Left ventricle myocardium inferior (tissue), 1 donor: ENCODE results near the gene ERC1. TPM values are rescaled to one million over a fixed set of nuclear protein-coding genes. Genes with fewer than 3 reads are reported as not detected.

Experiments used
- DNase-seq: peaks from one replicate; pipeline ENCODE4 v3.0.0-alpha.2; 2020
- H3K27ac ChIP-seq: fragments of 200-600 bp; replicated peaks from 2 replicates; pipeline ENCODE4 v1.8.0; 2021
- H3K27me3 ChIP-seq: fragments of 200-600 bp; 2 replicates; pipeline ENCODE4 v1.8.0; 2021; ENCODE audit warnings: low read depth
- H3K36me3 ChIP-seq: fragments of 200-600 bp; 2 replicates; pipeline ENCODE4 v1.8.0; 2021
- H3K4me1 ChIP-seq: fragments of 200-600 bp; 2 replicates; pipeline ENCODE4 v1.8.0; 2021
- H3K4me3 ChIP-seq: fragments of 200-600 bp; 2 replicates; pipeline ENCODE4 v1.8.0; 2021; ENCODE audit warnings: mild to moderate bottlenecking, moderate library complexity
- H3K9me3 ChIP-seq: fragments of 200-600 bp; replicated peaks from 2 replicates; pipeline ENCODE4 v1.8.0; 2021
- intact Hi-C: fragments of 100-400 bp; cut with micrococcal nuclease; formaldehyde crosslinking; loops from one replicate; pipeline ENCODE4 v1.11.0; 2022
- total RNA-seq: library from RNA; stranded (reverse); fragmentation: NEBNext Ultra II Directional; extraction: Animal tissue kit (Norgen Biotek cat#: 25700); gene quantifications from one replicate; pipeline ENCODE4 v1.2.1, GENCODE V29; 2021
- TF ChIP-seq, protein P1 (sequence below): fragments of 200-600 bp; IDR thresholded peaks from 2 replicates; pipeline ENCODE4 v1.8.0; 2021; ENCODE audit warnings: antibody characterized with exemption, mild to moderate bottlenecking, borderline replicate concordance
- donor health status: DM: no; HTN: yes; CAD: no; lungs with severe emphysema.

Gene ERC1
- total RNA-seq, 1 donor from 2014 or later = 50.8 TPM

DNA sequence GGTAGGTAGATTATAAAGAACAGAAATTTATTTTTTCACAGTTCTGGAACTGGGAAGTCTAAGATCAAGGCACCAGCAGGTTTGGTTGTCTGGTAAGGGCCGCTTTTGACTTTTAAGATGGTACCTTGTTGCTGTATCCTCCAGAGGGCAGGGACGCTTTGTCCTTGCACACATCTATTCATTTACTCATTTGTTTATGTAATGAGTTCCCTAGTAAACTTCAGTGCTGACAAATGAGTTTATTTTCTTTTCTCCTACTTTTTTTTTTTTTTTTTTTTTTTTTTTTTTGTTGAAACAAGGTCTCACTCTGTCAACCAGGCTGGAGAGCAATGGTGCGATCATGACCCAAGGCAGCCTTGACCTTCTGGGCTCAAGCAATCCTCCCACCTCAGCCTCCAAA lies 407.6 kb downstream of the ERC1 start:
- H3K27ac ChIP-seq = no peak overlapping the region
- intact Hi-C loops = no loop called here
- H3K36me3 ChIP-seq = no peaks in the 10 kb centered on the region
- H3K4me3 ChIP-seq = no peak overlapping the region
- H3K4me1 ChIP-seq = no peaks in the 10 kb centered on the region
- DNase-seq = no peak
- H3K9me3 ChIP-seq = no peaks in the 10 kb centered on the region
- TF ChIP-seq, protein P1, sequence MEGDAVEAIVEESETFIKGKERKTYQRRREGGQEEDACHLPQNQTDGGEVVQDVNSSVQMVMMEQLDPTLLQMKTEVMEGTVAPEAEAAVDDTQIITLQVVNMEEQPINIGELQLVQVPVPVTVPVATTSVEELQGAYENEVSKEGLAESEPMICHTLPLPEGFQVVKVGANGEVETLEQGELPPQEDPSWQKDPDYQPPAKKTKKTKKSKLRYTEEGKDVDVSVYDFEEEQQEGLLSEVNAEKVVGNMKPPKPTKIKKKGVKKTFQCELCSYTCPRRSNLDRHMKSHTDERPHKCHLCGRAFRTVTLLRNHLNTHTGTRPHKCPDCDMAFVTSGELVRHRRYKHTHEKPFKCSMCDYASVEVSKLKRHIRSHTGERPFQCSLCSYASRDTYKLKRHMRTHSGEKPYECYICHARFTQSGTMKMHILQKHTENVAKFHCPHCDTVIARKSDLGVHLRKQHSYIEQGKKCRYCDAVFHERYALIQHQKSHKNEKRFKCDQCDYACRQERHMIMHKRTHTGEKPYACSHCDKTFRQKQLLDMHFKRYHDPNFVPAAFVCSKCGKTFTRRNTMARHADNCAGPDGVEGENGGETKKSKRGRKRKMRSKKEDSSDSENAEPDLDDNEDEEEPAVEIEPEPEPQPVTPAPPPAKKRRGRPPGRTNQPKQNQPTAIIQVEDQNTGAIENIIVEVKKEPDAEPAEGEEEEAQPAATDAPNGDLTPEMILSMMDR = no peak
- no peaks in the 10 kb centered on the region for H3K27me3 ChIP-seq

DNA sequence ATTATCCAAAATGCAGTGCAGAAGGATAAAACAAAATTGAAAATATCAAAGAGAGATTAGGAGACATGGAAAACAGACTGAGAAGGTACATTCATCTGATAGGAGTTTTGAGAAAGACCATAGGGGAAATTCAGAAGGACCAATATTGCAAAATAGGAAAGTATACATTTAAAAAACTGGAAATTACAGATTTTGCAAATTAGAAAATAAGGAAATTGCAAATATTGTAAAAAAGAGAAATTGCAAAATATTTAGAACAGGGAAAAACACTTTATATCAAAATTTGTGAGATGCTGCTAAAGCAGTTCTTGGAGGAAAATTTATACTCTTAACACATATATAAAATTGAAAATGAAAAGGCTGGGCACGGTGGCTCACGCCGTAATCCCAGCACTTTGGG lies 410.9 kb downstream of the ERC1 start:
- H3K27ac ChIP-seq = no peak overlapping the region
- no peaks in the 10 kb centered on the region for H3K36me3 ChIP-seq
- no peaks in the 10 kb centered on the region for H3K27me3 ChIP-seq
- no peak overlapping the region for H3K4me3 ChIP-seq
- TF ChIP-seq, protein P1 = no peak
- intact Hi-C loops = no loop called here
- no peaks in the 10 kb centered on the region for H3K9me3 ChIP-seq
- DNase-seq = no peak
- H3K4me1 ChIP-seq = no peaks in the 10 kb centered on the region

DNA sequence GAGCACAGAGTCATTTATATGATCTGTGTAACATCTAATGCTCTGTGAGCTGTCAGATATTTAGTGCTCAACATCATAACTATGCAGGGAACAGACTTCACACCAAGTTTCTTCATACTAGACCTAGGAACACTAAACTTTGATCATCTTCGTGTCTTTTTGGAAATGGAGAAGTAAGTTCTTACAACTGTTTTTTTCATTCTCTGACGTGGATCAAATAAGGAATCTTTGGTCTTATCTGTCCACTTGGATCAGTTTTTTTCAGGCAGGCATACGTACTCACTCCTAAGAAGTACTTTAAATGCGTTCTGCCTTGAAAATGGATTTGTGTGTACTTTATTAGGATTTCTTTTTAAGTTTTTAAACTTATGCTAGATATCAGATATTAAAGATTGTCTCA lies 412.4 kb downstream of the ERC1 start:
- intact Hi-C loops = no loop called here
- DNase-seq = no peak
- H3K36me3 ChIP-seq = peaks cover under 1% of the 10 kb centered on the region
- H3K4me1 ChIP-seq = no peaks in the 10 kb centered on the region
- no peak overlapping the region for H3K4me3 ChIP-seq
- TF ChIP-seq, protein P1 = no peak
- no peaks in the 10 kb centered on the region for H3K9me3 ChIP-seq
- H3K27ac ChIP-seq = no peak overlapping the region
- no peaks in the 10 kb centered on the region for H3K27me3 ChIP-seq

DNA sequence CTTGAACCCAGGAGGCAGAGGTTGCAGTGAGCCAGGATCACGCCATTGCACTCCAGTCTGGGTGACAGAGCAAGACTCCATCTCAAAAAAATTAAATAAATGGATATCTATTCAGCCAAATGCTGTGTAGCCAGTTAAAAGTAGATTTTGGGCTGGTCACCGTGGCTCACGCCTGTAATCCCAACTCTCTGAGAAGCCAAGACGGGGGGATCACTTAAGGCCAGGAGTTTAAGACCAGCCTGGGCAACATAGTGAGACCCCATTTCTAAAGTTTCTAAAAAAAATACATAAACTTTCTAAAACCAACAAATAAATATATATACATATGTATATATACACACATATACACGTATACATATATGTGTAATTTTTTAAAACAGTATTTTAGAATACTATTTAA lies 414.6 kb downstream of the ERC1 start:
- Histone ChIP-seq H3K27me3 (no peaks in the 10 kb centered on the region), H3K36me3 (peaks cover 18% of the 10 kb centered on the region), H3K9me3 (no peaks in the 10 kb centered on the region), H3K4me1 (no peaks in the 10 kb centered on the region), H3K4me3 (no peak overlapping the region), H3K27ac (no peak overlapping the region)
- intact Hi-C loops = no loop called here
- no peak for DNase-seq
- TF ChIP-seq, protein P1 = no peak

DNA sequence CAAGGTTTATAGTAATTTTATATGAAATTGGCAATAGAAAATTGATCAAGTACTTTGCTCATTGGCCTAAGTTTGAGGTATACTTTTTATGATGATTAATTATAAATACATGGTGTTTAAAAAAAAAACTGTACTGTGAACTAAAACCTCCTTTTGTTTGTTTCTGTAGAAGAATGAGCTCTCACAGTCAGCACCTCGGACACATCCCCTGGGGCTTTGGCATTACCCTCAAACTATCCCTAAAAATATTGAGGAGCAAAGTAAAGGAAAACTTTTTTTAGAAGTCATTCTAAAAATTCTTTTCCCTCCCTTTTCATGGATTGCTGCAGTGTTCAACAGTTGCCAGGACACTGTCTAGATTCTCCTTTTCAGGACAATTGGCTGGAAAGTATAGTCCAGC lies 419.8 kb downstream of the ERC1 start:
- Histone ChIP-seq H3K27ac (no peak overlapping the region), H3K9me3 (no peaks in the 10 kb centered on the region), H3K27me3 (no peaks in the 10 kb centered on the region), H3K4me1 (no peaks in the 10 kb centered on the region), H3K36me3 (peaks cover 27% of the 10 kb centered on the region), H3K4me3 (no peak overlapping the region)
- TF ChIP-seq, protein P1 = no peak
- no peak for DNase-seq
- intact Hi-C loops = no loop called here

DNA sequence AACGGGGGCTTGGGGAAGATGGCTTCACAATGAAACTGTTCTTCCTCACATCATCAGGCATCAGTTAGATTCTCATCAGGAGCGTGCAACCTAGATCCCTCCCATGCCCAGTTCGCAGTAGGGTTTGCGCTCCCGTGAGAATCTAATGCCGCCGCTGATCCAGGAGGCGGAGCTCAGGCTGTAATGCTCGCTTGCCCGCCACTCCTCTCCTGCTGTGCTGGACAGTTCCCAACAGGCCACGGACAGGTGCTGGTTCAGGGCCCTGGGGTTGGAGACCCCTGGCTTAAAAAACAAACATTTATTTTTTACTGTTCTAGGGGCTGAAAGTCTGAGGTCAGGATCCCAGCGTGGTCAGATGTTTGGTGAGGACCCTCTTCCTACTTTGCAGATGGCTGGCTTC lies 422.9 kb downstream of the ERC1 start:
- no peak for DNase-seq
- TF ChIP-seq, protein P1 = no peak
- Histone ChIP-seq H3K36me3 (peaks cover 30% of the 10 kb centered on the region), H3K27ac (no peak overlapping the region), H3K9me3 (no peaks in the 10 kb centered on the region), H3K4me3 (no peak overlapping the region), H3K27me3 (no peaks in the 10 kb centered on the region), H3K4me1 (no peaks in the 10 kb centered on the region)
- intact Hi-C loops = no loop called here
